Ovary (tissue), 3 donors: ENCODE results near the gene IQSEC3.

ENCODE experiments used
- POLR2A ChIP-seq: fragments of 450-650 bp; IDR thresholded peaks from one replicate; pipeline ENCODE4 v1.6.1; 2017; ENCODE audit warnings: antibody characterized with exemption, mild to moderate bottlenecking, moderate library complexity
- TF ChIP-seq, protein P1 (sequence below), 3 donors: fragments of 450-650 bp in 2 of 3; fragments of 200-600 bp in 1 of 3; IDR thresholded peaks; one replicate each; pipeline versions ENCODE4 v1.5.1 to v1.8.0; 2016 to 2022; ENCODE audit warnings: antibody characterized with exemption in 3 of 3, mild to moderate bottlenecking in 1 of 3
- donor health status: DM: no; HTN: no; CAD: no.

DNA sequence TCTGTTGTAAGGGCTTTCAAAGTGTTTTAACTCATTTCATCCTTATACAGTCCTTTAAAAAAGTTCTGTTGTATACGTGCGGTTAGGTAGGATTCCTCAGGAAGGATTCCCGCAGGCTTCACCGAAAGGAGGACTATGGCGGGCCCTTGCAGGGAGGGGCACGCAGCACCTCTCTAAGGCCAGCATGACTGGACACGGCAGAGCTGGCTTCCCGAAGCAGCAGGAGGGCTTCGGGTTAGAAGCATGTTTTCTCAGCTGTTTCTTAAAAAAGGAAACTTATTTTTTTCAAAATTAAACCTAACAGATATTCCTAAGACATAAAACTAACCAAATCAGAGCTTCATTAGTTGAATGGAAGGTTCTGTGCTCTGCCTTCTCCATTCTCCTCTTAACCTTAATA lies 21.3 kb downstream of the IQSEC3 start:
- TF ChIP-seq POLR2A = no peak
- TF ChIP-seq, protein P1, sequence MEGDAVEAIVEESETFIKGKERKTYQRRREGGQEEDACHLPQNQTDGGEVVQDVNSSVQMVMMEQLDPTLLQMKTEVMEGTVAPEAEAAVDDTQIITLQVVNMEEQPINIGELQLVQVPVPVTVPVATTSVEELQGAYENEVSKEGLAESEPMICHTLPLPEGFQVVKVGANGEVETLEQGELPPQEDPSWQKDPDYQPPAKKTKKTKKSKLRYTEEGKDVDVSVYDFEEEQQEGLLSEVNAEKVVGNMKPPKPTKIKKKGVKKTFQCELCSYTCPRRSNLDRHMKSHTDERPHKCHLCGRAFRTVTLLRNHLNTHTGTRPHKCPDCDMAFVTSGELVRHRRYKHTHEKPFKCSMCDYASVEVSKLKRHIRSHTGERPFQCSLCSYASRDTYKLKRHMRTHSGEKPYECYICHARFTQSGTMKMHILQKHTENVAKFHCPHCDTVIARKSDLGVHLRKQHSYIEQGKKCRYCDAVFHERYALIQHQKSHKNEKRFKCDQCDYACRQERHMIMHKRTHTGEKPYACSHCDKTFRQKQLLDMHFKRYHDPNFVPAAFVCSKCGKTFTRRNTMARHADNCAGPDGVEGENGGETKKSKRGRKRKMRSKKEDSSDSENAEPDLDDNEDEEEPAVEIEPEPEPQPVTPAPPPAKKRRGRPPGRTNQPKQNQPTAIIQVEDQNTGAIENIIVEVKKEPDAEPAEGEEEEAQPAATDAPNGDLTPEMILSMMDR (IDR thresholded peaks at IDR 0.05) = no peak
